ENCODE results near the gene SH3PXD2A. TPM values are rescaled to one million over a fixed set of nuclear protein-coding genes. Genes with fewer than 3 reads are reported as not detected.

The SH3PXD2A gene
- total RNA-seq, 1 donor from 2014 or later = 36.8 TPM

GRCh38 chr10:103768345-103768744 is 87.0 kb downstream of the SH3PXD2A start:
- no peaks in the 10 kb centered on the region for H3K36me3 Mint-ChIP-seq
- no peaks in the 10 kb centered on the region for H3K27me3 Mint-ChIP-seq (ENCODE audit: low read depth)
- H3K4me1 Mint-ChIP-seq = peaks cover 13% of the 10 kb centered on the region
- no peak overlapping the region for H3K27ac Mint-ChIP-seq
- no peak for DNase-seq (ENCODE audit: low spot score in 2 of 2, unreplicated experiment in 2 of 2)
- no peak for TF ChIP-seq CTCF (IDR thresholded peaks at IDR 0.05; ENCODE audit: unreplicated experiment)
- H3K4me3 Mint-ChIP-seq = no peak overlapping the region
- no peaks in the 10 kb centered on the region for H3K9me3 Mint-ChIP-seq

- no peak for DNase-seq (ENCODE audit: low spot score in 2 of 2, unreplicated experiment in 2 of 2)
- TF ChIP-seq CTCF (IDR thresholded peaks at IDR 0.05; ENCODE audit: unreplicated experiment) = no peak
- peaks cover 12% of the 10 kb centered on the region for H3K4me1 Mint-ChIP-seq
- no peak overlapping the region for H3K27ac Mint-ChIP-seq
- no peaks in the 10 kb centered on the region for H3K27me3 Mint-ChIP-seq (ENCODE audit: low read depth)
- H3K9me3 Mint-ChIP-seq = no peaks in the 10 kb centered on the region
- H3K4me3 Mint-ChIP-seq = no peak overlapping the region
- H3K36me3 Mint-ChIP-seq = no peaks in the 10 kb centered on the region
Observed at GRCh38 chr10:103767756-103768155, 87.6 kb downstream of the SH3PXD2A start.

GRCh38 chr10:103766751-103767505 is 88.4 kb downstream of the SH3PXD2A start:
- H3K4me3 Mint-ChIP-seq = no peak overlapping the region
- no peaks in the 10 kb centered on the region for H3K9me3 Mint-ChIP-seq
- TF ChIP-seq CTCF (IDR thresholded peaks at IDR 0.05; ENCODE audit: unreplicated experiment) = no peak
- no peak overlapping the region for H3K27ac Mint-ChIP-seq
- no peak for DNase-seq (ENCODE audit: low spot score in 2 of 2, unreplicated experiment in 2 of 2)
- H3K27me3 Mint-ChIP-seq (ENCODE audit: low read depth) = no peaks in the 10 kb centered on the region
- peaks cover 4% of the 10 kb centered on the region for H3K4me1 Mint-ChIP-seq
- no peaks in the 10 kb centered on the region for H3K36me3 Mint-ChIP-seq

DNA sequence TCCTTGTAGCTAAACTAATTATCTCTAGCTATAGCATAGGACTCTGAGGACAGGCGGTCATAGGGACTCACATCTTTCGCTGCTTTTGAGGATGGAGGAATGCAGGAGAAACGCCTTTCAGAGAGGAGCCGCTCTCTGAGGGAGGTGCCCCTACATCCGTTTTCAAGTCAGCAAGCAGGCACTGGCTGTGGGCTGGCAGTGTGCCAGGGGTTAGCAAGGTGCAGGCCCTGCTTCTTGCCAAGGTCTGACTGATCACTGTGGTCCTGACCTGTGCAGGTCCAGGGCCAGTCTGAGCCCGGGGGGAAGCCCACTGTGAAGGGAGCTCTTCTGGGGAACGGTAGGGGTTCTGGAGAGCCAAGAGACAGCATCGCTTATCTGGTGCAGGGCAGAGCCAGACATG is 89.4 kb downstream of the SH3PXD2A start:
- Mint-ChIP-seq H3K4me3 (no peak overlapping the region), H3K9me3 (no peaks in the 10 kb centered on the region), H3K36me3 (no peaks in the 10 kb centered on the region), H3K4me1 (peaks cover 5% of the 10 kb centered on the region), H3K27me3 (ENCODE audit: low read depth) (no peaks in the 10 kb centered on the region), H3K27ac (no peak overlapping the region)
- TF ChIP-seq CTCF (IDR thresholded peaks at IDR 0.05; ENCODE audit: unreplicated experiment) = no peak
- no peak for DNase-seq (ENCODE audit: low spot score in 2 of 2, unreplicated experiment in 2 of 2)

- DNase-seq (ENCODE audit: low spot score in 2 of 2, unreplicated experiment in 2 of 2) = no peak
- H3K36me3 Mint-ChIP-seq = no peaks in the 10 kb centered on the region
- no peaks in the 10 kb centered on the region for H3K27me3 Mint-ChIP-seq (ENCODE audit: low read depth)
- H3K27ac Mint-ChIP-seq = no peak overlapping the region
- H3K4me1 Mint-ChIP-seq = peaks cover 6% of the 10 kb centered on the region
- TF ChIP-seq CTCF (IDR thresholded peaks at IDR 0.05; ENCODE audit: unreplicated experiment) = no peak
- H3K4me3 Mint-ChIP-seq = no peak overlapping the region
- no peaks in the 10 kb centered on the region for H3K9me3 Mint-ChIP-seq
Observed at GRCh38 chr10:103765168-103765567, 90.2 kb downstream of the SH3PXD2A start.

Data from mesothelial cell of epicardium (in vitro differentiated cells).